ENCODE data around the gene ZNF483. TPM values are rescaled to one million over a fixed set of nuclear protein-coding genes. Genes with fewer than 3 reads are reported as not detected.
A peak's percentile ranks its signal among the peaks of the same experiment; 100 is the strongest.
"Not testable (repeated sequence)": the region's sequence is repeated elsewhere in the genome, so short reads cannot be mapped to it uniquely, and the experiment has no call there.

The ZNF483 gene
- total and polyA plus RNA-seq, 2 donors (not counting 1 experiment from before 2014, with no cell fraction given) = 0.70 to 4.3 TPM

GRCh38 chr9:111559000-111559610, 34.1 kb downstream of the ZNF483 start:
- Histone ChIP-seq H3K79me2 (ENCODE audit: control insufficient read depth, insufficient read depth, low read length) (no peaks in the 10 kb centered on the region), H3K4me1 (ENCODE audit: control insufficient read depth, extremely low read depth, insufficient read depth, low read length) (no peaks in the 10 kb centered on the region), H2AFZ (ENCODE audit: low read length) (no peak overlapping the region), H3K4me2 (ENCODE audit: extremely low read depth, insufficient read depth, low read length) (no peak overlapping the region), H4K20me1 (ENCODE audit: control insufficient read depth, extremely low read depth, insufficient read depth, low read length) (no peaks in the 10 kb centered on the region), H3K9ac (ENCODE audit: insufficient read depth, low read length) (no peak overlapping the region), H3K9me3 (ENCODE audit: control insufficient read depth, insufficient read depth, low read depth, low read length) (no peaks in the 10 kb centered on the region), H3K27ac (ENCODE audit: insufficient read depth, low read length) (no peak overlapping the region), H3K27me3 (ENCODE audit: control insufficient read depth, insufficient read depth, low read length) (no peaks in the 10 kb centered on the region), H3K36me3 (ENCODE audit: control insufficient read depth, insufficient read depth, low read length) (peaks cover 2% of the 10 kb centered on the region), H3K4me3 (replicated peaks in 1 of 4; ENCODE audit: control extremely low read depth in 1 of 4, insufficient read depth in 1 of 4, low read depth in 3 of 4, low read length in 4 of 4) (no peak overlapping the region)
- no peak for TF ChIP-seq EZH2 (IDR thresholded peaks at IDR 0.05; ENCODE audit: low read length, missing control alignments)
- TF ChIP-seq, protein P1, sequence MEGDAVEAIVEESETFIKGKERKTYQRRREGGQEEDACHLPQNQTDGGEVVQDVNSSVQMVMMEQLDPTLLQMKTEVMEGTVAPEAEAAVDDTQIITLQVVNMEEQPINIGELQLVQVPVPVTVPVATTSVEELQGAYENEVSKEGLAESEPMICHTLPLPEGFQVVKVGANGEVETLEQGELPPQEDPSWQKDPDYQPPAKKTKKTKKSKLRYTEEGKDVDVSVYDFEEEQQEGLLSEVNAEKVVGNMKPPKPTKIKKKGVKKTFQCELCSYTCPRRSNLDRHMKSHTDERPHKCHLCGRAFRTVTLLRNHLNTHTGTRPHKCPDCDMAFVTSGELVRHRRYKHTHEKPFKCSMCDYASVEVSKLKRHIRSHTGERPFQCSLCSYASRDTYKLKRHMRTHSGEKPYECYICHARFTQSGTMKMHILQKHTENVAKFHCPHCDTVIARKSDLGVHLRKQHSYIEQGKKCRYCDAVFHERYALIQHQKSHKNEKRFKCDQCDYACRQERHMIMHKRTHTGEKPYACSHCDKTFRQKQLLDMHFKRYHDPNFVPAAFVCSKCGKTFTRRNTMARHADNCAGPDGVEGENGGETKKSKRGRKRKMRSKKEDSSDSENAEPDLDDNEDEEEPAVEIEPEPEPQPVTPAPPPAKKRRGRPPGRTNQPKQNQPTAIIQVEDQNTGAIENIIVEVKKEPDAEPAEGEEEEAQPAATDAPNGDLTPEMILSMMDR (conservative IDR thresholded peaks at IDR 0.05 in 1 of 2, IDR thresholded peaks at IDR 0.05 in 1 of 2; ENCODE audit: low read depth in 1 of 2, low read length in 2 of 2) = no peak
- DNase-seq (ENCODE audit: low read depth in 2 of 2) = peak; percentile 48 to 73

DNA sequence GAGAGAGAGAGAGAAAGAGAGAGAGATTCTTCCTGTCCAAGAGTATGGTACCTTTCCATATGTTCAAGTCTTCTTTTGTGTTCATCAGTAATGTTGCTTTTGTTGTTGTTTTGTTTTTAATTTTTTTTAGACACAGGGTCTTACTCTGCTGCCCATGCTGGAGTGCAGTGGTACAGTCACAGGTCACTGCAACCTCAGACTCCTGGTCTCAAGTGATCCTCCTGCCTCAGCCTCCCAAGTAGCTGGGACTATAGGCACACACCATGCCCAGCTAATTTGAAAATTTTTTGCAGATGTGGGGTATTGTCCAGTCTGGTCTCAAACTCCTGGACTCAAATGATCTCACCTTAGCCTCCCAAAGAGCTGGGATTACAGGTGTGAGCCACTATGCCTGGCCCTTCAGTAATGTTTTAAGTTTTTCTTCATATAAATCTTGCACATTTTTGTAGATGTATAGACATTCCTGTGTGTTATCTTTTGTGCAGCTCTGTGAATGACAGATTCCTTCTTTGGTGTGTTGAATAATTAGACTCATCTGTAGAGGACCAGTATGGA, 36.3 kb downstream of the ZNF483 start:
- Histone ChIP-seq H3K27ac (ENCODE audit: insufficient read depth, low read length) (no peak overlapping the region), H2AFZ (ENCODE audit: low read length) (no peak overlapping the region), H3K9ac (ENCODE audit: insufficient read depth, low read length) (no peak overlapping the region), H3K4me1 (ENCODE audit: control insufficient read depth, extremely low read depth, insufficient read depth, low read length) (no peaks in the 10 kb centered on the region), H3K36me3 (ENCODE audit: control insufficient read depth, insufficient read depth, low read length) (peaks cover 2% of the 10 kb centered on the region), H3K4me3 (replicated peaks in 1 of 4; ENCODE audit: control extremely low read depth in 1 of 4, insufficient read depth in 1 of 4, low read depth in 3 of 4, low read length in 4 of 4) (no peak overlapping the region), H3K9me3 (ENCODE audit: control insufficient read depth, insufficient read depth, low read depth, low read length) (no peaks in the 10 kb centered on the region), H3K27me3 (ENCODE audit: control insufficient read depth, insufficient read depth, low read length) (no peaks in the 10 kb centered on the region), H4K20me1 (ENCODE audit: control insufficient read depth, extremely low read depth, insufficient read depth, low read length) (no peaks in the 10 kb centered on the region), H3K79me2 (ENCODE audit: control insufficient read depth, insufficient read depth, low read length) (no peaks in the 10 kb centered on the region), H3K4me2 (ENCODE audit: extremely low read depth, insufficient read depth, low read length) (no peak overlapping the region)
- TF ChIP-seq EZH2 (IDR thresholded peaks at IDR 0.05; ENCODE audit: low read length, missing control alignments) = no peak
- TF ChIP-seq, protein P1 (conservative IDR thresholded peaks at IDR 0.05 in 1 of 2, IDR thresholded peaks at IDR 0.05 in 1 of 2; ENCODE audit: low read depth in 1 of 2, low read length in 2 of 2) = peak in 1 of 2 donors; percentile 2
- no peak for DNase-seq (ENCODE audit: low read depth in 2 of 2)

DNA sequence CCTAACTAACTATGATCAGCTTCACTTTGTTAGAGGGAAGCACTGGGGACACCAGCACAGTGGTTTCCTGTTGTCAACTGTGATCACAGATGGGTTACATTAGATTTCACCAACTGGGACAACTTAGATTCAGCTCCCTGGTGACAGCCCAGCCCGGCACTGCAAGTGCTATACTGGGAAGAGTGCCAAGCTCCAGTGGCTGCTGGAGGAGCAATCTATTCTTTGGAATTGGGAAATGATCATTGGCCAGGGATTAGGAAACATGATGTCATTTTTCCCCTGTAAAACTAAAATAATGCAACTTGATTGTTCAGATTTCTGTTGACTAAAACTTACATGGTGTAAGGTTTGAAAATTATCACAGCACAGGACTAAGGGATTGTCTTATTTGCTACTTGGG, 41.3 kb downstream of the ZNF483 start:
- Histone ChIP-seq H3K36me3 (ENCODE audit: control insufficient read depth, insufficient read depth, low read length) (peaks cover 11% of the 10 kb centered on the region), H3K4me2 (ENCODE audit: extremely low read depth, insufficient read depth, low read length) (no peak overlapping the region), H2AFZ (ENCODE audit: low read length) (no peak overlapping the region), H3K27ac (ENCODE audit: insufficient read depth, low read length) (no peak overlapping the region), H4K20me1 (ENCODE audit: control insufficient read depth, extremely low read depth, insufficient read depth, low read length) (no peaks in the 10 kb centered on the region), H3K4me1 (ENCODE audit: control insufficient read depth, extremely low read depth, insufficient read depth, low read length) (no peaks in the 10 kb centered on the region), H3K4me3 (replicated peaks in 1 of 4; ENCODE audit: control extremely low read depth in 1 of 4, insufficient read depth in 1 of 4, low read depth in 3 of 4, low read length in 4 of 4) (no peak overlapping the region), H3K27me3 (ENCODE audit: control insufficient read depth, insufficient read depth, low read length) (no peaks in the 10 kb centered on the region), H3K9me3 (ENCODE audit: control insufficient read depth, insufficient read depth, low read depth, low read length) (no peaks in the 10 kb centered on the region), H3K9ac (ENCODE audit: insufficient read depth, low read length) (no peak overlapping the region), H3K79me2 (ENCODE audit: control insufficient read depth, insufficient read depth, low read length) (no peaks in the 10 kb centered on the region)
- peak in 1 of 2 donors; percentile 42 for DNase-seq (ENCODE audit: low read depth in 2 of 2)
- TF ChIP-seq, protein P1 (conservative IDR thresholded peaks at IDR 0.05 in 1 of 2, IDR thresholded peaks at IDR 0.05 in 1 of 2; ENCODE audit: low read depth in 1 of 2, low read length in 2 of 2) = no peak
- TF ChIP-seq EZH2 (IDR thresholded peaks at IDR 0.05; ENCODE audit: low read length, missing control alignments) = no peak

GRCh38 chr9:111568127-111568526, 43.1 kb downstream of the ZNF483 start:
- not testable (repeated sequence) for H2AFZ ChIP-seq (ENCODE audit: low read length); H3K4me3 ChIP-seq (replicated peaks in 1 of 4; ENCODE audit: control extremely low read depth in 1 of 4, insufficient read depth in 1 of 4, low read depth in 3 of 4, low read length in 4 of 4); H3K4me1 ChIP-seq (ENCODE audit: control insufficient read depth, extremely low read depth, insufficient read depth, low read length); H3K79me2 ChIP-seq (ENCODE audit: control insufficient read depth, insufficient read depth, low read length); H4K20me1 ChIP-seq (ENCODE audit: control insufficient read depth, extremely low read depth, insufficient read depth, low read length); H3K27me3 ChIP-seq (ENCODE audit: control insufficient read depth, insufficient read depth, low read length); H3K4me2 ChIP-seq (ENCODE audit: extremely low read depth, insufficient read depth, low read length); H3K9ac ChIP-seq (ENCODE audit: insufficient read depth, low read length); H3K27ac ChIP-seq (ENCODE audit: insufficient read depth, low read length); H3K9me3 ChIP-seq (ENCODE audit: control insufficient read depth, insufficient read depth, low read depth, low read length)
- H3K36me3 ChIP-seq (ENCODE audit: control insufficient read depth, insufficient read depth, low read length) = peaks cover 14% of the 10 kb centered on the region
- DNase-seq (ENCODE audit: low read depth in 2 of 2) = peak in 1 of 2 donors; percentile 3

Data from fibroblast of lung (primary cell).